HG02642 (cell line): ENCODE results near the gene MRPL45.
A peak's percentile ranks its signal among the peaks of the same experiment; 100 is the strongest.

Experiments
- ATAC-seq: cut with Tn5 transposase; IDR thresholded peaks from one replicate; pipeline ENCODE4 v1.9.1; 2021; ENCODE audit warnings: mild to moderate bottlenecking; ENCODE audit not compliant: unreplicated experiment, poor library complexity

The MRPL45 gene

GRCh38 chr17:38343608-38344419, 46.8 kb downstream of the MRPL45 start, which contains the start of gene GPR179:
GPR179 (minus strand) TSS chr17:38343956; CDS start chr17:38343789, 167 bp downstream.
- no peak for ATAC-seq

GRCh38 chr17:38344420-38344745, 47.4 kb downstream of the MRPL45 start:
- ATAC-seq, result no peak

- ATAC-seq, result no peak
These were observed 48.8 kb downstream of the MRPL45 start for GRCh38 chr17:38345743-38346142.

- ATAC-seq, result no peak
These were observed 52.2 kb downstream of the MRPL45 start for GRCh38 chr17:38349097-38349730.

- no peak for ATAC-seq
These were observed 53.1 kb downstream of the MRPL45 start for GRCh38 chr17:38350035-38350434.

- ATAC-seq, result peak; percentile 90
These were observed 54.6 kb downstream of the MRPL45 start, which contains the start of gene SOCS7 for GRCh38 chr17:38351412-38352222. SOCS7 (plus strand) TSS chr17:38351844; CDS start chr17:38352053, 209 bp downstream.

- peak; percentile 8 for ATAC-seq
These were observed 55.5 kb downstream of the MRPL45 start for GRCh38 chr17:38352245-38353085.

GRCh38 chr17:38353086-38353604, 56.2 kb downstream of the MRPL45 start:
- no peak for ATAC-seq

GRCh38 chr17:38353668-38354067, 56.7 kb downstream of the MRPL45 start:
- no peak for ATAC-seq

- no peak for ATAC-seq
These were observed 57.5 kb downstream of the MRPL45 start for GRCh38 chr17:38354466-38354865.

- no peak for ATAC-seq
These were observed 58.3 kb downstream of the MRPL45 start for GRCh38 chr17:38355251-38355650.

- ATAC-seq, result no peak
These were observed 60.6 kb downstream of the MRPL45 start for GRCh38 chr17:38357486-38358123.

- no peak for ATAC-seq
These were observed 61.9 kb downstream of the MRPL45 start for GRCh38 chr17:38358586-38359513.

GRCh38 chr17:38361694-38362465, 64.9 kb downstream of the MRPL45 start:
- ATAC-seq, result no peak

- no peak for ATAC-seq
These were observed 66.0 kb downstream of the MRPL45 start for GRCh38 chr17:38363016-38363415.

GRCh38 chr17:38364741-38365140, 67.8 kb downstream of the MRPL45 start:
- no peak for ATAC-seq

GRCh38 chr17:38369124-38369886, 72.3 kb downstream of the MRPL45 start:
- ATAC-seq, result no peak
